HG02852 (cell line): Measurements from ENCODE around the gene GGTLC3.
"Not testable (repeated sequence)": the region's sequence is repeated elsewhere in the genome, so short reads cannot be mapped to it uniquely, and the experiment has no call there.

Experiments
- ATAC-seq: cut with Tn5 transposase; IDR thresholded peaks from one replicate; pipeline ENCODE4 v1.9.1; 2021; ENCODE audit warnings: mild to moderate bottlenecking, moderate library complexity; ENCODE audit not compliant: unreplicated experiment

The GGTLC3 gene

DNA sequence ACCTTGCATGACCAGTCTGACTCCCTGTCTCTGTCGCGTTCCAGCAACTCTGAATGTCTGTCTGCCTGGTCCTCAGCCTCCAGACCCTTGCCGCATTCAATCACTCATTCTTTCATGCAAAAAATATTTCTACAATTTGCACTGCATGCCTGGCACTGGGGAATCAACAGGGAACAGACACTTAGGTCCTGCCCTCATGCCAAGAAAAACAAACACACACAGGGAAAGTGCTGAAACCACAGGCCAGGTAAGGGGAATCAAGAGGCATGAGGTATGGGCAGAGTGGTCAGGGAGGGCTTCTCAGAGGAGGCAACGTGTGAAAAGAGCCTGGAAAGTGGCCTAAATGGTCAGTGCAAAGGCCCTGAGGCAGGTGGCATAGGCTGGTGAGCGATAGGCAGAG, at the start of gene GGTLC3:
GGTLC3 (minus strand) TSS at position 101 of the 400 bp plus-strand sequence. CDS start 264 bp downstream, outside the sequence.
- not testable (repeated sequence) for ATAC-seq

DNA sequence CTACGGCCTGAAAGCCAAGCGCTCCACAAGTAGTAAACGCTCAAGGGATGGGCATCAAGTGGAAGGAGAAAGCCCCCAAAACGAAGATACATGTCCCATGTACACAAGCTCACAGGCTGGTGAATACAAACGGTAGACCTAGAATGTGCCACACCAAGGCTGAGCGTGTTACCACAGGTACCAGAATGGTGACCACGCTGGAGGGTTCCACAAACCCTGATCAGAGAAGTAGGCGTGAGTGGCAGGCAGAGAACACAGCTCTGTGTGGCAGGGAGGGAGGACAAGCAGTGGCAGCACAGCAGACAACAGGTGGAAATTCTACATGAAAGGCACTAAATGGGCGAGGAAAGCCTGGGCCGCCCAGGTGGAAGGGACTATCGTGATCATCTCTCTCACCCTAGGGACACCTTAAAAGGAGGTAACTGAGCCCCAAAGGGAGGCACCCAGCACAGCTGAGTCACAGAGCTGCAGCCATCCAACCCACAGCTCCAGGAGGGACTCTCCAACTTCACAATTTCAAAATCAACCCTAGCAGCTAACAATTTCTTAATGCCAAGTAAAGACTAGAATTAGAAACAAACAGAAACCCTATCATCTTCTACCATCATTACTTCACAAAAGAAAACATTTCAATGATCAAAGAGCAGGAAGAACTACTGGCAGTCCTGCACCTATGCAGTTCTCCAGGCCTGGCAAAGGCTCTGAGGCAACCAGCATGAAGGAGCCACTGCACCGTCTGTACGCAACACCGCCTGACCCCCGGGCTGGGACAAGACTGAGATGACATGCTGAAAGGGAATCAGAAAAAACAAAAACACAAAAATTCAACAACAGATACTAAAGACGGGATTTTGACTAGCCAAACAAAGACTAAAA, 42.4 kb upstream of the GGTLC3 start:
- ATAC-seq = not testable (repeated sequence)

DNA sequence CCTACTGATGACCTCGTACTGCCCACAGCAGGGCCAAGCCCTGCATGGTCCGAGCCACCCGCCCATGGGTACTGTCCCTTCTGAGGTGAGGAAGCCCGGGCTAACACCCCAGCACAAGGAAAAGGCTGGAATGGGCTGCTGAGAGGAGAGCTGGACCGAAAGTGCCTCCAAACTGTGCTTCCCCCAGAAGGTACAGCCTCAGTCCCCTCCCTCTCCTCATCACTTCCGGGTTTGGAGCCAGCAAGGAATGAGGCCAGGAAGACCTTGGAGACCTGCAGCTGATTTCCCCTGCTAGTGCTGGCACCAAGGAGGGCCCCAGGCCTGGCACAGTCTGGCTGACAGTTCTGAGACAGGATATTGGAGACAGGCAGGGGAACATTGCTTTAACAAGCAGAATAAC, 41.0 kb upstream of the GGTLC3 start:
- ATAC-seq = not testable (repeated sequence)

DNA sequence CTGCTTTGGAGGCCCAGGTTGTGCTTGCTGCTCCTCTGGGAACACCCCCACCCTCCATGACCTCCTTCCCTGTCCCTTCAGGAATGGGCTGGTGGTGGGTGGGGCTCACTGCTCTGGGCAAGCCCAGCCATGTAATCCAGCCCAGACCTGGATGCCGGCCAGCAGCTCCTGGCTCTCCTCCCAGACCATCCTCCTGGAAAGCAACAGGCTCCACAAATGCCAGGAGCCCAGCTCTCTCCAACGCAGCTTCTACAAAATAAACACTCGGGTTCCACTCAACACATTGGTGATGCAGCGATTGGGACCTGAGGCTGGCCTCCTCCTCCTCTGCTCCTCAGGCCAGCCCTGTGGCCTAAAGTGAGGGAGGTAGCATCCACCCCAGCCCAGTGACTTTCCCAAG, 40.6 kb upstream of the GGTLC3 start:
- not testable (repeated sequence) for ATAC-seq

DNA sequence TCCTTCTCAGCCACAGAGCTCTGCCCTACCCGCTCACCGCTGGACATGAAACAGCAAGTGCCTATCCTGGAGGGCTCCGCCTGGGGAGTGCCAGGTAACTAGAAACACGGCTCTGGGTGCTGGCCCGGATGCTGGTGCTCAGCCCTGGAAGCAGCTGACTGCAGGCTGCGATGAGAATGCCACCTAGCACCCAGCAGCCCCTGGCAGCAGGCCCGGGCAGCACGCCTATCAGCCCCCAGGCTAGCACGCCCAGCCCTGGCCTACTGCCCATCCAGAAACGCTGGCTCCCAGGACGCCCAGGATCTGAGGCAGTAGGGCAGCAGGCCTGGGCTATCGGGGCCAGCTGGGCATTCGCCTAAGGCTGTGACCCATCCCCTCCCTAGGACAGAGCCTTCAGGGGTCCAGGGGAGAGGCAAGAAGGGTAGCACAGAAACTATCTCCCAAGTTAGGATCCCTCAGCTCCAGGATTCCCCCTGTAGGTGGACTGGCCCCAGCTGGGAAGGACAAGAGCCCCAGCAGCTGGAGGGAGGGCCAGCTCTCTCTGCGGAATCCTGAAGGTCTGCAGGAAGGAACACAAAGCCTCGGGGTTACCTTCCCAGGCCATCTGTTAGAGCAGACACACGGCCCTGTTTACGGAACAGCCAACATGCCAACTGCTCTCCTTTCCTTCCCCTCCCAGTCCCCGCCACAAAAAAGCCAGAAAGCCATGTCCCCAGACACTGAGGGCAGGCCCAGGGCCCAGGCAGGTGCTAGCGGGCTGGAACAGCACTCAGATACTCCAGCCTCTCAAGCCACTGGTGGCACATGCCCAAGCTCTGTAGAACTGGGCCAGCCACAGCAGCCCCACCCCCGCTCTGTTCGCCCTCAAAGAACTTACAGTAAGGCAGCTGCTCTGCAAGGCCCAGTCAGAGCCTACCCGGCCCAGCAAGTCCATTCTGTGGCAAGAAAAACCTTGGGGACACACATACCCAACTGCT, 36.6 kb upstream of the GGTLC3 start:
- ATAC-seq = not testable (repeated sequence)

DNA sequence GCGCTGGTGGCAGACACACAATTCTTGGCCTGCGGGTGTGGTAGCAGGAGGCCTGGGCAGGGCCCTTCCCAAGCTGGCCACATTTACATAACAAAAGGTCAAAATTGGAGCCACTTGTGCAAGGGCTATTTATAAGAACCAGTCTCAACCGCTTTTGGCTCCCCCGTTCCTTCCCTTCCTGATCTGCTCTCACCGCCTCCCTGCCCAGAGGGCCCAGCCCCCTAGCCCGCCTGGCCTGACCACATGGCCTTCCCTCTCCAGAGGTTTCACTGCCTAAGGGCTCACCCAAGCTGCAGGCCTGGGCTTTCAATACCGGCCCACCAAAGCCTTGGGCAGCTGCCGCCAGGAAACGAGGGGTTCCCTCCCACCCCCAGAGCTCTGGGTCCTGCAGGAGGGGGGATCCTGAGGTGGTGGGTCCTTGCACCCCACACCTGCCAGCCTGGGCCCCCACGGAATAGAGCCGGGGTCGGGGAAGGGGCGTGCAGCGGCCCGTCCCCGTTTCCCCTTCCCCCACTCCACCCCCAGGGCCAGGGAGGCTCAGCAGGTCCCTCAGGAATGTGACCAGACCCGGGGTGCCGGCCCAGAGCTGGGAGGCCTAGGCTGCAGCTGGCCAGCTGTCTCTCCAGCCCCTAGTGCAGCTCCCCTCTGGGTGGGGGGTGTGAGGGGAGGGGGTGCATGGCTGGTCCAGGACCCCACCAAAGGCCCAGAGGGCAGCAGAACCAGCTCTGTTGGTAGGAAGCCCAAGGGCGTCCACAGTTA, 35.1 kb upstream of the GGTLC3 start:
- not testable (repeated sequence) for ATAC-seq

DNA sequence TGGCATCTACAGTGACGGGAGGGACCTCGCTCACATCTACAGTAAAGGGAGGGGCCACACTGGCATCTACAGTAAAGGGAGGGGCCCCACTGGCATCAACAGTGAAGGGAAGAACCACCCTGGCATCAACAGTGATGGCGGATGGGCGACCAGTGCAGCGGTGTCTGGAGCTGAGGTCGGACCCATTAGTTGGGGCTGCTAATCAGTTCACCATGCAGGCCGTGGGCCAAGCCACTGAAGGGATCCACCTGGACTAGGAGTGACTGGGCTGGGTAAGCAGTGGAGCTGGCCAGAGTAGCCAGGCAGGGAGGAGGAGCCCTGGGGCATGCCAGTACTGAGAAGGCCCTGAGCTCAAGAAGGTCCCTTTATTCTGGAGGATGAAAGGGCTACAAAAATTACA, 33.1 kb upstream of the GGTLC3 start:
- ATAC-seq = not testable (repeated sequence)

DNA sequence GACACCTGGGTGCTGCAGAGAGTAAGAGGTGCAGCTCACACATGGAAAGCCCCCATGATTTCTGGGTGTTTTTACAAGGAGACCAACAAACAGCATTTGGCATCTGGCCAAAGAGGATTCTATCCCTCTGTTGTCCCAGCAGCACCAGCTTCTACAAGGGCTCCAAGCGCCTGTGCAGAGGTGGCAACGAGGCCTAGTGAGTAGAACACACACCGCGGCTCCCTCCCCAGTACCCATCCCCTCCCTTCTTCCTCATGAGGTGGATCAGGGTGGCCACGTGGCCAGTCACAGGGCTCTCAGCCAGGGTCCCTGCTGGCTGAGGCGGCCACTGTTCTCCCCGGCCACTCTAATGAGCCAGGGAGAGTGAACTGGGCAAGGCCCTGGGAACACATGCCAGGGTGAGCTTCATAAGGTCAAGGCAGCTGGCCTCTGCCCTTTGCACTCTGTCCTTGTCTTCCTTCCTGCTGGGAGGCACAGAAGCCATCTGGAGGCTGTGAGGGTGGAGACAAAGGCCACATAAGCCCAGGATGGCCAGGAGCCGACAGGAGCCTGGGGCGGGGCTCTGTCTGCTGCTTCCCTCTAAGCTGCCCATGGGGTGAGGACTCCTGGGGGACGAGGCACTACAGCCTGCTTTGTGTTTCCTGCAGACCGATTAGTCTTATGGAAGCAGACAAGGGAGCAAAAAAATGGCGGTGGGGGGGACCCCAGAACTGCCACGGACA, 31.7 kb upstream of the GGTLC3 start:
- not testable (repeated sequence) for ATAC-seq

DNA sequence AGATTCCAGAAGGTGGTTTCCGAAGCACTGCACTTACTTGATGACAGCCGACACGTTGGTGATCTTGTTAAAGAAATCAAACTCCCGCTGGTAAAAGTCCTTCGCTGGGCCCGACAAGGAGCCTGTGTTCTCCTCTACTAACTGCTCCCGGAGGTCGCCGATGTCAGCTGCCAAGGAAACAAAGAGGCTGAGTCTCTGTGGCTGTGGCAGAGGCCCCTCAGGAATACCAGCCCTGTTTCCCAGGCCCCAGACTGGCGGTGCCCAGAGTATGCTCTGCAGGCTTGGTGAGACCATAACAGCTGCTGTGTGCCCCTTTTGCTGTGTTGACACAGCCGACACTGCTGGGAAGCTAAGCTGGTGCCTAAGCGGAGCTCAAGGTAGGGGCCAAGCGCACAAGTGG, 26.7 kb upstream of the GGTLC3 start:
- ATAC-seq = not testable (repeated sequence)

DNA sequence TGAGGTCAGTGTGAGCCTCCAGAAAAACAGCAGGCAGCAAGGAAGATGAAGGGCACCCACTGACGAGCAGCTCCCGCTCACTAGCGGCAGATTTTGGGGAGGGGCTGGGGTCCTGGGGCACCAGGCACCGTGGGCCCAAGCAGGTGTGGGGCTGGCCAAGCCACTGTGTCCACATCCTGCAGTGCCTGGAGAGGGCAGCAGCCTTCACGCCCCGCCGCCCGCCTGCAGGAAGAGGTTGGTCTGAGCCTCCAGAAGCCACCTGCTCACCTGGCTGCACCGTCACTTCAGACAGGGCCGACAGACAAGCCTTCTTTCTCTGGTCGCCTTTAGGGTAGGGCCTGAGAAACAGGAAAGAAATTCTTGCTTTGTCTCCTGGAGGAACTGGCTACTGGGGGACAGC, 25.4 kb upstream of the GGTLC3 start:
- ATAC-seq = not testable (repeated sequence)

DNA sequence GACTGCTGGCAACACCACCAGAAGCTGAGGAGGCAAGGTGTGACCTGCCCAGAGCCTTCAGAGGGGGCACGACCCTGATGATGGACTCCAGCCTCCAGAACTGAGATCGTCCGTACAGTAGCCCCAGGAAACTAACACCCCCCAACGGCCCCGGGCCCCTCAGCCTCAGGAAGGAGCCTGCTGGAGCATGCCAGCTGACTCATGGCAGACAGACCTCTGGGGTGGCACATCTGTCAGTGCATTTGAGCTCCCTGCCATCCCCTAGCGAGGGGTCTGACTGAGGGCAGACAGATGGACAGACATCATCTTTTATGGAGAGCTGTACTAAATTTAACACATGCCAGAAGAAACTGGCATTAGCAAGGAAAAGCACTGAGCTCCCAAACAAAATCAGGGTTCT, 22.0 kb upstream of the GGTLC3 start:
- ATAC-seq = not testable (repeated sequence)

DNA sequence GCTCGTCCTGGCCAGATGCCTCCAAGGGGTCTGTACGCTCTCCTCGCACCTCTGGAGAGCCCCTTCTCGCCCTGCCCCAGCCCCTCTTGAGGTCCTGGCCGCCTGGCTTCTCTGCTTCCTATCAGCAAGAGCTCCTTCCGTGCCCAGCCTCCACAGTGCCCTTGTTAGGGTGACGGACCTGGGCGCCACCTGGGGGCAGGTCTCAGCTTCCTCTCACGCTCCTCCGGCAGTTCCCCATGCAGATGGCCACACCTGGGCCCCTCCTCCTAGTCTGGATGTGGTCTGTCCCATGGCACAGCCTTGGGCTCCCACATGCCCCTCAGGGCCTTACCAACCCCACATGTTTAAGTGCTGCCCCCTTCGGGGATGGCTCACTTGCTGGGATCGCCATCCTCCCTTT, 16.4 kb upstream of the GGTLC3 start:
- ATAC-seq = not testable (repeated sequence)

DNA sequence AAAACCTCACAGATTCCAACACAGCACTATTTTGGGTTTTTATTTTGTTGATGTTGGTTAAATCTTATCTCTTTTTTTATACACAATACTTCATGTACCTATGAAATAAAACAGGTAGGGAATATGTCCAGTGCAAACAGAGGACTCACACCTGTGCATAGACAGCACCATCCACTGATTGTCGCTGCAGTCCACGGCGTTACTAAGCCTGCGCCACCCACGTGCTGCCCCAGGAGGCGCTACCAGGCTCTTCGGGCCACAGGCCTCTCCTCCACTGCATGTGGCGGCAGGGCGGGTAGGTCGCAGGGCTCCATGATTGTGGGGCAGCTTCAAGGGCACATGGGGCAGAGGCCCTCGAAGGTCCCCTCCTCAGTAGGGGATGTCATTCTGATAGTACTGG, 15.7 kb upstream of the GGTLC3 start:
- ATAC-seq = not testable (repeated sequence)

DNA sequence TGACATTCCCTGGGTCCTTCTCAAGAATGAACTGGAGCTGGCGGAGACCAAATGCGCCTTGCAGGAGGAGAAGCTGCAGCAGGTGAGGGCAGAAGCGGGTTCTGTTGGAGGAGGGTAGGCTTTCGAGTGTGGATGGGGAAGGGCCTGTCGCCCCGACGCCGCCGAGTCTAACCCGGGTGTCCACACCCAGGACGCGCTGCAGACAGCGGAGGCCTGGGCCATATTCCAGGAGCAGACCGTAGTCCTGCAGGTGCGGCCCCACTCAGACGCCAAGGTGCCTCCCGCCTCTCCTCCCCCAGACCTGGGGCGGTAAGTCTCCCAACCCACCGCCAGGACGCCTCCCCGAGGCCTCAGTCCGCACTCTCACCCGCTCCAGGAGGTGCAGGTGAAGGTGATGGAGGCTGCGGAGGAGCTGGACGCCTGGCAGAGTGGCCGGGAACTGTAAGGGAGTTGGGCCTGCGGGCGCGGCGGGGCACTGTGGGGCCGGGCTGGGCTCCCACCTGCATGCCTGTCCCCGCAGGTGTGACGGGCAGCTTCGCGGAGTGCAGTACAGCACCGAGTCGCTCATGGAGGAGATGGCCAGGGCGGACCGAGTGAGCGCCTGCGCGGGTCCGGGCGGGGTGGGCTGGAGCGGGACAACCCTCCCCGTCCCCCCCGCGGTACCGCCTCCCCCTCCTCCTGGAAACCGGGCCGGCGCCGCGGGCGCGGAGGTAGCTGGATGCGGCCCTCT, 11.6 kb upstream of the GGTLC3 start:
- ATAC-seq = peak; percentile 5

DNA sequence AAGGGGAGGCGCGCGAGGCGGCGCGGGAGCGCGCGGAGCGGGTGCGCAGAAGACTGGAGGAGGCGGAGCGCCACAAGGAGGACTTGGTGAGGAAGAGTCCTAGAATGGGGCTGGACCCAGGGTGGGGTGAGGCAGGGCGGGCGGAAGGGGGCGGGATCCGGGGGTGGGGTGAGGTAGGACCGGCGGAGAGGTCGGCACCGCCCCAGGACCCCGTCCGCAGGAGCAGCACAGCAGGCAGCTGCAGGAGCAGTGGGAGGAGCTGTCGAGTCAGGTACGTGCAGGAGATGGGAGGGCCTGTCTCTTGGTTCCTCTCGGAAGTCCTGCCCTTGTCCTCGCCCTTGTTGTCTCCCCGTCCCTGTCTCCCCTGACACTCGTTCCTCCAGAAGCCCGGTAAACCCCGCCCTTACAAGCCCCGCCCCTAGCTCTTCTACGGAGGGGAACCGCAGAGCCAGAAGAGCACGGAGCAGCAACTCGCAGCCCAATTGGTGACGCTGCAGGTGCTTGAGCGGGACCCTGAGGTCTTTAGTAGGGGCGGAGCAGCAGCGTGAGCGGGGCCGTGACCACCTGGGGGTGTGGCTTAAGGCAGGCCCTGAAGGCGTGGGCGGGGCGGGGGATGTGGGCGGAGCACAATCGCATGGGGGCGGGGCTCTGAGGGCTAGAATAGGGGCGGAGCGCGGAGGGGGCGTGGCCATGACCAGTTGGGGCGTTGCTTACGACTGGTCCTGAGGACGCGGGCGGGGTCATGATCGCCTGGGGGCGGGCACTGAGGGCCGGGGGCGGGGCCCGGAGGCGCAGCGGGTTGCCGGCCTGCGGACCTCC, 10.8 kb upstream of the GGTLC3 start:
- ATAC-seq = peak; percentile 67

DNA sequence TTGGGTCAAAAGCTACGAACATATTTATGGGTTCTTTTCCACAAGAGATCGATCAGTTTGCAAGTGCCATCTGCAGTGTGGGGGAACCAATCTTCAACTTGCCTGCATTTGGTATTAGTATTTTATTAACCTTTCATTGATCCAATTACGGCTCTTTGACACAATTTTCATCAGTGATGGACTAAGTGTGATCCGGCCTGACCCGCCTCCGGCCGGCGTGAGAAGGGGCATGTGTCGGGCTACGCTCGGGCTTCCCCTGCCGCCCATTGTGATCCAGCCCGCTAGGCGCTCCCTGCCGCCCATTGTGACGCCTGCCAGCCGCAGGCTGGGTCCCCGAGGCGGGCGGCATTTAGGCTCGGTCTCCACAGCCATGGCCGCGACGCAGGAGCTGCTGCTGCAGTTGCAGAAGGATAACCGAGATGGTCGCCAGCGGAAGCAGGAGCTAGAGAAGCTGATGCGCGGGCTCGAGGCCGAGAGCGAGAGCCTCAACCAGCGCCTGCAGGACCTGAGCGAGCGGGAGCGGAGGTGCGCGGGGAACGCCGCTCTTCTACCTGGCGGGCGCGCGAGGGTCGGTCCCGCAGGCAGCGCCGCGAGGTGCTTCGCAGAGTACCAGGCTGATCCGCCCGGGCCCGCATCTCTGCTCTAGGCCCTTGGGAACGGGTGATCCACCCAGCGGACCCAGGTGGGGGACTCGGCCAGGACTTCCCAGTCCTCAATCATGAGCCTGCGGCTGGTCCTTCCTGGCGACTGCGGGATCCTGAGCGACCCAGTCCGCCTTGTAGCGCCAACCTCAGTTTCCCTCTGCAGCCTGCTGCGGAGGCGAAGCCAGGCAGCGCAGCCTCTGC, 10.0 kb upstream of the GGTLC3 start, which contains the start of gene TMEM191B:
TMEM191B (plus strand) TSS at position 51 of the 845 bp plus-strand sequence; CDS start at position 230, 179 bp downstream.
- peak; percentile 25 for ATAC-seq

DNA sequence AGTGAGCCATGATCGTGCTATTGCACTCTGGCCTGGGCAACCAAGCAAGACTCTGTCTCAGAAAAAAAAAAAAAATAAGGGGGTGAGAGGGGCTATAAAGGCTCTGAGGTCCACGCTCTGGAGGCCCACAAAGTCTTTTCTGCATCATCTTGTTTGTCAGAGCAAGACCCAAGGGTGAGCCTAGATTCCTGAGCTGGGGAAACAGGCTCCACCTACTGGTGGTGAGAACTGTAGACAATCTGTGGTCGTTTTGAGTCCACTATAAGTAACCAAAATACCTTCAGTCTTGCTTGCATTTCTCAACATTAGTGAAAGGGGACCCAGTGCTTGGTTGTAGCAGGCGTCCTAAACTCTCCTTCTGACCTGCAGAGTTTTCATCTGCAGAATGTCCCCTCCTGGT, 5.4 kb upstream of the GGTLC3 start:
- not testable (repeated sequence) for ATAC-seq
